Measurements from ENCODE around the gene SLC22A3.
"Not testable (repeated sequence)": the region's sequence is repeated elsewhere in the genome, so short reads cannot be mapped to it uniquely, and the experiment has no call there.

- TF ChIP-seq CTCF, POLR2A (IDR thresholded peaks at IDR 0.05): not testable (repeated sequence)
Observed at GRCh38 chr6:160393442-160393841, 45.3 kb downstream of the SLC22A3 start.

Measured in testis (tissue), 2 donors.